Measurements from ENCODE around the gene B4GALT1. TPM values are rescaled to one million over a fixed set of nuclear protein-coding genes. Genes with fewer than 3 reads are reported as not detected.

Gene B4GALT1
- total RNA-seq, 2 experiments from 2014 or later: 12.8 to 38.7 TPM

DNA sequence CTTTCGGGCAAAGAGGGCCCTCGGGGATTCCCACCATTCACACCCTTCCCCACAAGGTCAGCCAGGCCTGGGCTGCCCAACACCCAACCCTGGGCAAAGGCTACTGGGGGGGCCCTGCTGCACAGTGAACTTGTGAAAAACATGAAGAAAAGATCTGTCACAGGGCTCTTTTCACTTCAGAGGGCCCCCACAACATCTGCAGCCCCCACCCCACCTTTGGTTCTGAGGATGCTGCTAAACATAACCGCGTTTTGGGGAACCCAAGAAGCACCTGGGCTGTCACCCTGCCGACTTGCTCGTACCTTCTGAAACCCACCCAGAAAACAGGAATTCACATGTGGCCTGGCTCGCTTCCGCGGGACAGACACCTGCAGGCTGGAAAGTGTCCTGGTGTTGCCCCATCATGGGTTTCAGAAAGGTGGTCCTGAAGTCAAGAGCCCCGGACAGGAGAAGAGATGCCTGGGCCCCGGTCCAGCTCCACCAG, 29.3 kb downstream of the B4GALT1 start:
- CTCF ChIA-PET (ENCODE audit: unreplicated experiment): no interaction called here
- Histone ChIP-seq H3K9me3 (ENCODE audit: low read length) (no peaks in the 10 kb centered on the region), H3K4me3 (ENCODE audit: low read depth, low read length, poor library complexity, severe bottlenecking) (peak overlapping the region; percentile 9), H2AFZ (ENCODE audit: low read length) (no peak overlapping the region), H4K20me1 (ENCODE audit: insufficient read depth, low read length) (no peaks in the 10 kb centered on the region), H3K79me2 (ENCODE audit: insufficient read depth, low read depth, low read length) (peaks cover 23% of the 10 kb centered on the region; the same call in 1 of the 2 replicates), H3K4me1 (ENCODE audit: insufficient read depth, low read length, poor library complexity, severe bottlenecking) (peaks cover 46% of the 10 kb centered on the region), H3K36me3 (ENCODE audit: insufficient read depth, low read length) (peaks cover 7% of the 10 kb centered on the region; the same call in 1 of the 2 replicates), H3K9me2 (ENCODE audit: insufficient read depth, low read length) (no peaks in the 10 kb centered on the region), H3K27ac (ENCODE audit: low read depth, low read length, poor library complexity, severe bottlenecking) (peak overlapping the region; percentile 6), H3K4me2 (ENCODE audit: low read length) (peak overlapping the region; percentile 47)
- intact Hi-C loops (cut with micrococcal nuclease; ENCODE audit: unreplicated experiment): loop anchor here (2.0 kb wide), 1 partner anchor 29 kb away; the partner anchor contains the start of gene B4GALT1
- TF ChIP-seq EZH2phosphoT487 (IDR thresholded peaks at IDR 0.05; ENCODE audit: borderline replicate concordance, low read depth, low read length) (no peak), CTCF (conservative IDR thresholded peaks at IDR 0.05; ENCODE audit: low read length) (no peak)
- BruUV-seq (replicated peaks): no TSS peak
- peak; percentile 43 for DNase-seq (ENCODE audit: low spot score)
- POLR2A ChIA-PET: interaction anchor here (0.7 to 1.2 kb wide), 2 partner anchors 11 to 105 kb away, joined by 3 to 5 read pairs; no protein-coding TSS in a partner anchor

- no peaks in the 10 kb centered on the region for H3K9me2 ChIP-seq (ENCODE audit: insufficient read depth, low read length)
- ChIA-PET POLR2A (interaction anchor here (0.7 to 1.5 kb wide), 7 partner anchors 12 to 106 kb away, joined by 3 to 7 read pairs (median 3); no protein-coding TSS in a partner anchor), CTCF (ENCODE audit: unreplicated experiment) (no interaction called here)
- H3K4me1 ChIP-seq (ENCODE audit: insufficient read depth, low read length, poor library complexity, severe bottlenecking): peaks cover 38% of the 10 kb centered on the region
- intact Hi-C loops (cut with micrococcal nuclease; ENCODE audit: unreplicated experiment): loop anchor here (2.0 kb wide), 1 partner anchor 30 kb away; the partner anchor contains the start of gene B4GALT1
- TF ChIP-seq EZH2phosphoT487 (IDR thresholded peaks at IDR 0.05; ENCODE audit: borderline replicate concordance, low read depth, low read length) (no peak), CTCF (conservative IDR thresholded peaks at IDR 0.05; ENCODE audit: low read length) (no peak)
- no peaks in the 10 kb centered on the region for H3K9me3 ChIP-seq (ENCODE audit: low read length)
- no TSS peak for BruUV-seq (replicated peaks)
- no peak overlapping the region for H3K4me3 ChIP-seq (ENCODE audit: low read depth, low read length, poor library complexity, severe bottlenecking)
- H3K4me2 ChIP-seq (ENCODE audit: low read length): peak overlapping the region; percentile 47
- no peak for DNase-seq (ENCODE audit: low spot score)
- H2AFZ ChIP-seq (ENCODE audit: low read length): no peak overlapping the region
- no peaks in the 10 kb centered on the region for H4K20me1 ChIP-seq (ENCODE audit: insufficient read depth, low read length)
- H3K79me2 ChIP-seq (ENCODE audit: insufficient read depth, low read depth, low read length): peaks cover 18% of the 10 kb centered on the region; the same call in 1 of the 2 replicates
- peak overlapping the region; percentile 6 for H3K27ac ChIP-seq (ENCODE audit: low read depth, low read length, poor library complexity, severe bottlenecking)
- peaks cover 12% of the 10 kb centered on the region for H3K36me3 ChIP-seq (ENCODE audit: insufficient read depth, low read length)
Observed at GRCh38 chr9:33136721-33137670, 30.1 kb downstream of the B4GALT1 start.

Data from OCI-LY7 (cell line).